CD4-positive, alpha-beta memory T cell (primary cell): Measurements from ENCODE around the gene SLC16A10. TPM values are rescaled to one million over a fixed set of nuclear protein-coding genes. Genes with fewer than 3 reads are reported as not detected.
"Not testable (repeated sequence)": the region's sequence is repeated elsewhere in the genome, so short reads cannot be mapped to it uniquely, and the experiment has no call there.

Experiments used
- CTCF ChIA-PET: fragments of 350-600 bp; sonication (Branson Sonifier 250); formaldehyde crosslinking; loops from one replicate; lab custom pipeline; 2021; ENCODE audit warnings: inconsistent platforms; ENCODE audit not compliant: partially characterized antibody; lab: Charles Lee
- POLR2A ChIA-PET: fragments of 350-600 bp; sonication (Branson Sonifier 250); formaldehyde crosslinking; loops from one replicate; lab custom pipeline; 2021; ENCODE audit not compliant: partially characterized antibody; lab: Charles Lee
- DNase-seq, 5 donors: peaks; one replicate each; pipeline versions ENCODE4 v3.0.0 to v3.0.0-alpha.2; 2020 to 2022; ENCODE audit warnings: mixed read lengths in 1 of 5
- H3K27ac ChIP-seq: one replicate; pipeline ENCODE4 v1.7.0; 2013; ENCODE audit warnings: low read depth, low read length
- H3K27me3 ChIP-seq: 2 replicates; pipeline ENCODE4 v1.7.0; 2013; ENCODE audit warnings: mild to moderate bottlenecking, low read length, moderate library complexity; ENCODE audit not compliant: insufficient read depth
- H3K36me3 ChIP-seq: 2 replicates; pipeline ENCODE4 v1.7.0; 2013; ENCODE audit warnings: mild to moderate bottlenecking, low read length, moderate library complexity; ENCODE audit not compliant: insufficient read depth
- H3K4me1 ChIP-seq: 2 replicates; pipeline ENCODE4 v1.7.0; 2013; ENCODE audit warnings: mild to moderate bottlenecking, low read length, moderate library complexity; ENCODE audit not compliant: insufficient read depth
- H3K4me3 ChIP-seq, 2 donors: one replicate each; pipeline ENCODE4 v1.7.0; 2013; ENCODE audit warnings: low read length in 2 of 2, mild to moderate bottlenecking in 1 of 2
- H3K9me3 ChIP-seq, 2 donors: one replicate each; pipeline ENCODE4 v1.7.0; 2013; ENCODE audit warnings: low read length in 2 of 2, control low read depth in 1 of 2; ENCODE audit not compliant: control insufficient read depth in 1 of 2
- H3K27ac Mint-ChIP-seq, 7 donors: one replicate each; pipeline ENCODE4 v1.8.0; 2020 to 2021; ENCODE audit warnings: mixed read lengths in 7 of 7, mild to moderate bottlenecking in 6 of 7, inconsistent platforms in 3 of 7, moderate library complexity in 3 of 7
- H3K27me3 Mint-ChIP-seq, 2 donors: one replicate each; pipeline ENCODE4 v1.8.0; 2020 to 2021; ENCODE audit warnings: mixed read lengths in 2 of 2
- H3K36me3 Mint-ChIP-seq, 2 donors: one replicate each; pipeline ENCODE4 v1.8.0; 2020 to 2021; ENCODE audit warnings: mixed read lengths in 2 of 2, inconsistent platforms in 1 of 2, mild to moderate bottlenecking in 1 of 2
- H3K4me1 Mint-ChIP-seq, 4 donors: one replicate each; pipeline ENCODE4 v1.8.0; 2020 to 2021; ENCODE audit warnings: mixed read lengths in 4 of 4, mild to moderate bottlenecking in 1 of 4
- H3K4me3 Mint-ChIP-seq, 8 donors: one replicate each; pipeline ENCODE4 v1.8.0; 2020 to 2021; ENCODE audit warnings: mixed read lengths in 8 of 8, mild to moderate bottlenecking in 7 of 8, moderate library complexity in 6 of 8, inconsistent platforms in 3 of 8
- H3K9me3 Mint-ChIP-seq, 8 donors: one replicate each; pipeline ENCODE4 v1.8.0; 2020 to 2021; ENCODE audit warnings: mixed read lengths in 8 of 8, mild to moderate bottlenecking in 5 of 8, inconsistent platforms in 3 of 8, moderate library complexity in 1 of 8
- intact Hi-C: fragments of 100-400 bp; cut with micrococcal nuclease; formaldehyde crosslinking; loops from one replicate; pipeline ENCODE4 v1.15.1; 2023
- polyA plus RNA-seq, 2 donors: library from polyadenylated mRNA; unstranded; fragments of 300-500 nt; fragmentation: Illumina TruSeq; gene quantifications; one replicate each; pipeline ENCODE4 v1.2.3, GENCODE V29; 2021
- total RNA-seq, 2 experiments: library from RNA; stranded (reverse); gene quantifications; one replicate each; pipeline ENCODE4 v1.2.3, GENCODE V29; 2021

The SLC16A10 gene
- total and polyA plus RNA-seq, 4 experiments from 2014 or later = 5.6 to 11.2 (median 8.7) TPM

- DNase-seq = no peak
- H3K9me3 ChIP-seq = no peaks in the 10 kb centered on the region
- no peak overlapping the region for H3K27ac ChIP-seq
- H3K27me3 ChIP-seq = peaks cover 5% of the 10 kb centered on the region
- H3K36me3 ChIP-seq = no peaks in the 10 kb centered on the region
- no peak overlapping the region for H3K4me3 Mint-ChIP-seq
- no peaks in the 10 kb centered on the region for H3K4me1 ChIP-seq
- H3K4me3 ChIP-seq = no peak overlapping the region
- no peaks in the 10 kb centered on the region for H3K36me3 Mint-ChIP-seq
- peak overlapping the region in 1 of 7 donors; percentile 29 for H3K27ac Mint-ChIP-seq
- ChIA-PET CTCF (no interaction called here), POLR2A (no interaction called here)
- intact Hi-C loops = no loop called here
- H3K9me3 Mint-ChIP-seq = peaks cover 0 to 2% (median 0%) of the 10 kb centered on the region in 8 donors
- peaks cover 0 to 2% of the 10 kb centered on the region in 2 donors for H3K27me3 Mint-ChIP-seq
- H3K4me1 Mint-ChIP-seq = no peaks in the 10 kb centered on the region
These were observed 155.8 kb downstream of the SLC16A10 start for GRCh38 chr6:111243095-111243494.

- ChIA-PET CTCF (no interaction called here), POLR2A (no interaction called here)
- intact Hi-C loops = no loop called here
- no peak overlapping the region for H3K27ac Mint-ChIP-seq
- H3K27ac ChIP-seq = no peak overlapping the region
- H3K27me3 Mint-ChIP-seq = no peaks in the 10 kb centered on the region
- peaks cover 5% of the 10 kb centered on the region for H3K27me3 ChIP-seq
- H3K9me3 ChIP-seq = no peaks in the 10 kb centered on the region
- H3K36me3 ChIP-seq = no peaks in the 10 kb centered on the region
- peaks cover 0 to 2% (median 0%) of the 10 kb centered on the region in 8 donors for H3K9me3 Mint-ChIP-seq
- no peak overlapping the region for H3K4me3 Mint-ChIP-seq
- H3K36me3 Mint-ChIP-seq = no peaks in the 10 kb centered on the region
- H3K4me3 ChIP-seq = no peak overlapping the region
- DNase-seq = no peak
- no peaks in the 10 kb centered on the region for H3K4me1 Mint-ChIP-seq
- H3K4me1 ChIP-seq = no peaks in the 10 kb centered on the region
These were observed 161.5 kb downstream of the SLC16A10 start for GRCh38 chr6:111248789-111249188.

GRCh38 chr6:111250791-111251354 is 163.6 kb downstream of the SLC16A10 start:
- CTCF ChIA-PET = interaction anchor here (2.1 kb wide), 1 partner anchor 8 kb away, joined by 17 read pairs; a partner anchor contains a TSS
- Mint-ChIP-seq H3K36me3 (no peaks in the 10 kb centered on the region), H3K4me3 (no peak overlapping the region), H3K27me3 (no peaks in the 10 kb centered on the region), H3K27ac (no peak overlapping the region), H3K4me1 (no peaks in the 10 kb centered on the region), H3K9me3 (no peaks in the 10 kb centered on the region)
- Histone ChIP-seq H3K36me3 (no peaks in the 10 kb centered on the region), H3K4me1 (no peaks in the 10 kb centered on the region), H3K27me3 (no peaks in the 10 kb centered on the region), H3K9me3 (no peaks in the 10 kb centered on the region), H3K4me3 (no peak overlapping the region), H3K27ac (no peak overlapping the region)
- DNase-seq = no peak
- POLR2A ChIA-PET = interaction anchor here (1.2 kb wide), 1 partner anchor 8 kb away, joined by 5 read pairs; a partner anchor contains a TSS
- intact Hi-C loops = loop anchor here (10.0 kb wide), 1 partner anchor 376 kb away; the partner anchor contains the start of gene AMD1

GRCh38 chr6:111252726-111253125 is 165.4 kb downstream of the SLC16A10 start:
- Histone ChIP-seq H3K4me3 (no peak overlapping the region), H3K9me3 (no peaks in the 10 kb centered on the region), H3K4me1 (no peaks in the 10 kb centered on the region), H3K36me3 (no peaks in the 10 kb centered on the region), H3K27ac (no peak overlapping the region), H3K27me3 (no peaks in the 10 kb centered on the region)
- intact Hi-C loops = loop anchor here (10.0 kb wide), 1 partner anchor 378 kb away; the partner anchor contains the start of gene AMD1
- Mint-ChIP-seq H3K36me3 (no peaks in the 10 kb centered on the region), H3K27me3 (peaks cover 0 to 3% of the 10 kb centered on the region in 2 donors), H3K4me1 (no peaks in the 10 kb centered on the region), H3K27ac (no peak overlapping the region), H3K4me3 (no peak overlapping the region), H3K9me3 (no peaks in the 10 kb centered on the region)
- POLR2A ChIA-PET = no interaction called here
- no peak for DNase-seq
- CTCF ChIA-PET = interaction anchor here (2.0 kb wide), 1 partner anchor 226 kb away, joined by 5 read pairs; no protein-coding TSS in a partner anchor

- Mint-ChIP-seq H3K36me3 (peaks cover 0 to 2% of the 10 kb centered on the region in 2 donors), H3K27me3 (peaks cover 3 to 4% of the 10 kb centered on the region in 2 donors), H3K4me1 (peaks cover 5 to 8% (median 6%) of the 10 kb centered on the region in 4 donors), H3K9me3 (no peaks in the 10 kb centered on the region), H3K27ac (peak overlapping the region in 1 of 7 donors; percentile 27), H3K4me3 (no peak overlapping the region)
- Histone ChIP-seq H3K36me3 (no peaks in the 10 kb centered on the region), H3K4me1 (peaks cover 5% of the 10 kb centered on the region), H3K27ac (no peak overlapping the region), H3K9me3 (no peaks in the 10 kb centered on the region), H3K27me3 (no peaks in the 10 kb centered on the region), H3K4me3 (no peak overlapping the region)
- intact Hi-C loops = loop anchor here (10.0 kb wide), 1 partner anchor 379 kb away; the partner anchor contains the start of gene AMD1
- no peak for DNase-seq
- POLR2A ChIA-PET = no interaction called here
- CTCF ChIA-PET = no interaction called here
These were observed 166.9 kb downstream of the SLC16A10 start for GRCh38 chr6:111254004-111254778.

- Mint-ChIP-seq H3K4me1 (peaks cover 5 to 13% (median 7%) of the 10 kb centered on the region in 4 donors), H3K27me3 (peaks cover 3 to 4% of the 10 kb centered on the region in 2 donors), H3K27ac (peak overlapping the region in 1 of 7 donors; percentile 18), H3K36me3 (peaks cover 0 to 2% of the 10 kb centered on the region in 2 donors), H3K4me3 (no peak overlapping the region), H3K9me3 (no peaks in the 10 kb centered on the region)
- no peak overlapping the region for H3K4me3 ChIP-seq
- H3K36me3 ChIP-seq = no peaks in the 10 kb centered on the region
- POLR2A ChIA-PET = no interaction called here
- peaks cover 10% of the 10 kb centered on the region for H3K4me1 ChIP-seq
- CTCF ChIA-PET = no interaction called here
- intact Hi-C loops = loop anchor here (5.0 to 10.0 kb wide), 3 partner anchors 167 to 1072 kb away; partner anchors contain the start of genes AMD1, CDC40 and SLC16A10
- no peak overlapping the region for H3K27ac ChIP-seq
- H3K9me3 ChIP-seq = no peaks in the 10 kb centered on the region
- no peaks in the 10 kb centered on the region for H3K27me3 ChIP-seq
- no peak for DNase-seq
These were observed 167.5 kb downstream of the SLC16A10 start for GRCh38 chr6:111254779-111255166.

- H3K4me3 Mint-ChIP-seq, DNase-seq, POLR2A ChIA-PET, H3K27ac Mint-ChIP-seq, H3K36me3 ChIP-seq, H3K9me3 Mint-ChIP-seq, H3K4me3 ChIP-seq, H3K27me3 ChIP-seq, H3K27me3 Mint-ChIP-seq, H3K36me3 Mint-ChIP-seq, H3K27ac ChIP-seq, H3K9me3 ChIP-seq: not testable (repeated sequence)
- intact Hi-C loops = loop anchor here (5.0 to 10.0 kb wide), 3 partner anchors 169 to 1074 kb away; partner anchors contain the start of genes AMD1, CDC40 and SLC16A10
- peaks cover 20% of the 10 kb centered on the region for H3K4me1 ChIP-seq
- H3K4me1 Mint-ChIP-seq = peaks cover 9 to 22% (median 14%) of the 10 kb centered on the region in 4 donors
- CTCF ChIA-PET = interaction anchor here (1.6 kb wide), 1 partner anchor 787 kb away, joined by 4 read pairs; no protein-coding TSS in a partner anchor
These were observed 168.5 kb downstream of the SLC16A10 start for GRCh38 chr6:111255838-111256237.
